Spleen (tissue), 11 donors: Measurements from ENCODE around the gene NF2. TPM values are rescaled to one million over a fixed set of nuclear protein-coding genes. Genes with fewer than 3 reads are reported as not detected.

Source experiments
- DNase-seq: peaks from one replicate; pipeline ENCODE4 v3.0.0-alpha.2; 2020
- H3K27ac ChIP-seq, 8 donors: fragments of 200-600 bp; sonication (generic) in 7 of 8; 1 replicate in 4 of 8; 2 replicates in 4 of 8; pipeline versions ENCODE4 v1.5.0 to v1.8.0; 2016 to 2021; ENCODE audit warnings: inconsistent platforms in 4 of 8, mild to moderate bottlenecking in 4 of 8, moderate library complexity in 1 of 8
- H3K27me3 ChIP-seq, 7 donors: fragments of 200-600 bp; sonication (generic) in 6 of 7; replicated peaks in 1 of 7; 1 replicate in 4 of 7; 2 replicates in 3 of 7; pipeline versions ENCODE4 v1.5.0 to v1.8.0; 2016 to 2021; ENCODE audit warnings: inconsistent platforms in 3 of 7, mild to moderate bottlenecking in 1 of 7
- H3K36me3 ChIP-seq, 6 donors: fragments of 200-600 bp; sonication (generic) in 5 of 6; 1 replicate in 4 of 6; 2 replicates in 2 of 6; pipeline versions ENCODE4 v1.5.0 to v1.8.0; 2016 to 2021; ENCODE audit warnings: inconsistent platforms in 2 of 6
- H3K4me1 ChIP-seq, 6 donors: fragments of 200-600 bp; sonication (generic) in 5 of 6; 1 replicate in 3 of 6; 2 replicates in 3 of 6; pipeline versions ENCODE4 v1.5.0 to v1.8.0; 2016 to 2021; ENCODE audit warnings: inconsistent platforms in 3 of 6
- H3K4me3 ChIP-seq, 8 donors: fragments of 200-600 bp; sonication (generic) in 7 of 8; 1 replicate in 4 of 8; 2 replicates in 4 of 8; pipeline versions ENCODE4 v1.5.0 to v1.8.0; 2016 to 2021; ENCODE audit warnings: inconsistent platforms in 4 of 8, mild to moderate bottlenecking in 4 of 8, moderate library complexity in 2 of 8
- H3K9me3 ChIP-seq, 8 donors: fragments of 200-600 bp; sonication (generic) in 7 of 8; 1 replicate in 4 of 8; 2 replicates in 4 of 8; pipeline versions ENCODE4 v1.5.0 to v1.8.0; 2016 to 2021; ENCODE audit warnings: inconsistent platforms in 4 of 8
- CTCF ChIP-seq, 11 experiments: fragments of 200-600 bp in 7 of 11; fragments of 450-650 bp in 4 of 11; sonication (generic) in 4 of 11; IDR thresholded peaks in 8 of 11; conservative IDR thresholded peaks in 3 of 11; 1 replicate in 7 of 11; 2 replicates in 4 of 11; pipeline versions ENCODE4 v1.4.0 to v1.8.0; 2016 to 2021; ENCODE audit warnings: antibody characterized with exemption in 11 of 11, inconsistent platforms in 4 of 11, mild to moderate bottlenecking in 1 of 11
- POLR2A ChIP-seq, 3 donors: fragments of 450-650 bp; IDR thresholded peaks; one replicate each; pipeline ENCODE4 v1.5.1; 2017; ENCODE audit warnings: antibody characterized with exemption in 3 of 3, mild to moderate bottlenecking in 1 of 3
- POLR2AphosphoS5 ChIP-seq, 3 donors: sonication (generic); formaldehyde crosslinking; IDR thresholded peaks; one replicate each; pipeline ENCODE4 v1.5.1; 2017; ENCODE audit warnings: antibody characterized with exemption in 3 of 3
- WGBS, 5 donors: extraction: QIAGEN DNeasy Blood & Tissue Kit in 3 of 5; methylation state at CpG; one replicate each; pipeline versions ENCODE4 v1.1.5 to v1.1.7; 2013 to 2018; 5-methylcytosine and 5-hydroxymethylcytosine counted together
- intact Hi-C: fragments of 100-400 bp; cut with DNase I; formaldehyde crosslinking; loops from one replicate; pipeline ENCODE4 v1.15.0; 2023; ENCODE audit warnings: low total_unique reads
- polyA plus RNA-seq, 3 donors: library from polyadenylated mRNA; stranded (reverse); fragments of 200-250 nt; gene quantifications; one replicate each; pipeline ENCODE4 v1.2.1, GENCODE V29; 2013
- total RNA-seq, 7 donors: library from RNA; depleted of rRNA in 3 of 7; stranded (reverse); fragments of >200 nt in 3 of 7; fragmentation: NEBNext Ultra II Directional in 4 of 7; extraction: Animal tissue kit (Norgen Biotek cat#: 25700) in 4 of 7; gene quantifications; one replicate each; pipeline versions ENCODE4 v1.1.0 to v1.2.1, GENCODE V29; 2016 to 2021
- donor health status: healthy with polysubstance abuse.
- donor health status: DM: no; HTN: no; CAD: no; lungs with moderate emphysema.
- donor health status: DM: no; HTN: no; CAD: no.
- donor health status: Bipolar disorder and iron deficiency.
- donor health status: healthy.
- donor health status: DM: no; HTN: no; CAD: no.
- donor health status: DM: yes; HTN: yes; CAD: no.

Gene NF2
- total and polyA plus RNA-seq, 10 donors = 3.9 to 42.9 (median 31.4) TPM

- peak; percentile 87 for DNase-seq
- peak overlapping the region in 2 of 8 donors; percentile 18 to 45 for H3K27ac ChIP-seq
- H3K36me3 ChIP-seq = no peaks in the 10 kb centered on the region
- 44 to 100% (median 57%) methylated on average over 2 to 18 of the region's 18 CpGs for WGBS, 5 donors
- H3K4me3 ChIP-seq = no peak overlapping the region
- H3K4me1 ChIP-seq = peaks cover 0 to 17% (median 9%) of the 10 kb centered on the region in 6 donors
- H3K9me3 ChIP-seq = no peaks in the 10 kb centered on the region
- peaks cover 0 to 60% (median 0%) of the 10 kb centered on the region in 7 donors for H3K27me3 ChIP-seq
- intact Hi-C loops = no loop called here
- TF ChIP-seq POLR2AphosphoS5 (IDR thresholded peaks at IDR 0.05) = peak; percentile 60 to 82 (median 74)
- no peak for TF ChIP-seq CTCF (IDR thresholded peaks at IDR 0.05 in 8 of 11, conservative IDR thresholded peaks at IDR 0.05 in 3 of 11)
Observed at GRCh38 chr22:29710922-29711593, 107.6 kb downstream of the NF2 start.

DNA sequence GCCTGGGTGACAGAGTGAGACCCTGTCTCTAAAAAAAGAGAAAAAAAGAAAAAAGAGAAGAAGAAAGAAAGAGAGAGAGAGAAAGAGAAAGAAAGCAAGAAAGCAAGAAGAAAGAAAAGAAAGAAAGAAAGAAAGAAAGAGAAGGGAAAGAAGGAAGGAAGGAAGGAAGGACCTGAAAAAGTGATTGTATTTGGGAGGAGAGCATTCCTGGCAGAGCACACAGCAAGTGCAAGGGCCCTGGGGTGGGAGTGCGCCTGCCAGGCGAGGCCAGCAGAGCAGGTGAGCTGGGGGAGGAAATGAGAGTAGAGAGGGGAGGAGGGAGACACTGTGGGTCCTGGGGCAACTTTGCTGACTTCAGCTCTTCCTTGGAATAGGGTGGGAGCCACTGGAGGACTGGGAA, 108.7 kb downstream of the NF2 start:
- Histone ChIP-seq H3K4me1 (peaks cover 0 to 17% (median 9%) of the 10 kb centered on the region in 6 donors), H3K27ac (no peak overlapping the region), H3K9me3 (no peaks in the 10 kb centered on the region), H3K27me3 (peaks cover 0 to 62% (median 0%) of the 10 kb centered on the region in 7 donors), H3K4me3 (no peak overlapping the region), H3K36me3 (no peaks in the 10 kb centered on the region)
- TF ChIP-seq CTCF (IDR thresholded peaks at IDR 0.05 in 8 of 11, conservative IDR thresholded peaks at IDR 0.05 in 3 of 11) (no peak), POLR2A (IDR thresholded peaks at IDR 0.05) (no peak), POLR2AphosphoS5 (IDR thresholded peaks at IDR 0.05) (no peak)
- 63 to 85% (median 80%) methylated on average over 2 of the region's 2 CpGs for WGBS, 5 donors
- DNase-seq = no peak
- intact Hi-C loops = no loop called here

DNA sequence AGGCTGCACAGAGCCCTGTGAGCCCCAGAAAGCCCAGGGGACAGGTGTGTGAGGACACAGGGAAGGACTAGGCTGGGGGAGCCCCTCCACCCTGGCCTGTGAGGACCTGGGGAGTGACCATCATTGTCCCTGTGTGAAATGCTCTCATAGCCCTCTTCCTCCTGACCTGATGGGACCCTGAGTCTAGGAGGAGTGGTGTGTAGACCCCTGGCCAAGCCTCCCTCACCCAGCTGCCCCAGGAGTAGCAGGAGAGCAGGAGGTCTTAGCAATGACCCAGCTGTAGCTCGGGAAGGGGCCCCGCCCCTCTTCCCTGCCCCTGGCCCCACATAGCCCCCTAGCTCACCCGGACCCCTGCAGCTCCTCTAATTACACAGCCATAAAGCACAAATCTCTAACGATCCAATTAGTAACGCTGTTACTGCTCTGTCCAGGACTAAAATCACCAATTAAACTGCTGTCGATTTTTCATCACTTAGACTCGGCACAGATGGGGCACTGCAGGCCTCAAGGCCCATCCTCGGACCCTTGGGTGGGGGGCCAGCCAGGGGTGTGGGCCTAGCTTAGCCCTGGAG, 109.8 kb downstream of the NF2 start:
- H3K9me3 ChIP-seq = no peaks in the 10 kb centered on the region
- H3K4me1 ChIP-seq = peaks cover 0 to 17% (median 9%) of the 10 kb centered on the region in 6 donors
- intact Hi-C loops = no loop called here
- TF ChIP-seq POLR2A (IDR thresholded peaks at IDR 0.05) (no peak), CTCF (IDR thresholded peaks at IDR 0.05 in 8 of 11, conservative IDR thresholded peaks at IDR 0.05 in 3 of 11) (no peak), POLR2AphosphoS5 (IDR thresholded peaks at IDR 0.05) (no peak)
- DNase-seq = no peak
- WGBS, 5 donors = 54 to 72% (median 67%) methylated on average over 8 of the region's 8 CpGs
- no peak overlapping the region for H3K27ac ChIP-seq
- no peak overlapping the region for H3K4me3 ChIP-seq
- peaks cover 0 to 73% (median 1%) of the 10 kb centered on the region in 7 donors for H3K27me3 ChIP-seq
- H3K36me3 ChIP-seq = no peaks in the 10 kb centered on the region

DNA sequence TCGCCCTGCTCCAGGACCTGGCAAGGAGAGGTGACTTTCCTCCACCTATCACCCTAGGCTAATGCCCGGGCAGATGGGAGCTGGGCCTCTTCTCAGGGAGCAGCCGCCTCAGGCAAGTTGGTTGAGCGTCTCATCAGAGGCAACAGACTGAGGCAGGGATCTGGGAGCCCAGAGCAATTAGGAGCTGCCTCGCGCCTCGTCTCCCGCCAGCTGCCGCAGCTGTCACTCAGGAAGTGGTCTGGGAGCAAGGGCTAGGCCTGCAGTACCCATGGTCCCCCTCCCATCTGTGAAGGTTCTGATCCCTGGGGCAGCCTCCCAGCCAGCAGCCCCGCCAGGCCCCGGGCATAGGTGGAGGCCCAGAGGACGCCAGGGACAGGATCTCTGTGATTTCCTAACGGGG, 111.8 kb downstream of the NF2 start:
- 59 to 76% (median 65%) methylated on average over 7 to 13 of the region's 13 CpGs for WGBS, 5 donors
- TF ChIP-seq POLR2A (IDR thresholded peaks at IDR 0.05) = no peak
- no peak for TF ChIP-seq CTCF (IDR thresholded peaks at IDR 0.05 in 8 of 11, conservative IDR thresholded peaks at IDR 0.05 in 3 of 11)
- TF ChIP-seq POLR2AphosphoS5 (IDR thresholded peaks at IDR 0.05) = no peak
- H3K27me3 ChIP-seq = peaks cover 0 to 86% (median 16%) of the 10 kb centered on the region in 7 donors

More for the DNA sequence above, 111.8 kb downstream of the NF2 start:
- DNase-seq = no peak
- Histone ChIP-seq H3K4me1 (peaks cover 0 to 22% (median 13%) of the 10 kb centered on the region in 6 donors), H3K27ac (no peak overlapping the region), H3K4me3 (no peak overlapping the region), H3K36me3 (no peaks in the 10 kb centered on the region), H3K9me3 (no peaks in the 10 kb centered on the region)
- intact Hi-C loops = no loop called here
